HepG2 (cell line): ENCODE data around the gene BICDL1. TPM values are rescaled to one million over a fixed set of nuclear protein-coding genes. Genes with fewer than 3 reads are reported as not detected.
A peak's percentile ranks its signal among the peaks of the same experiment; 100 is the strongest.

Source experiments
- ATAC-seq: fragments of 200-7000 bp; cut with Tn5 transposase; 3 replicates; pipeline ENCODE4 v1.9.1; 2020; ENCODE audit warnings: mild to moderate bottlenecking, moderate library complexity
- BruUV-seq: library from RNA; stranded (reverse); fragments of 400-500 nt; replicated peaks from 2 replicates; lab custom pipeline; 2021; lab: Mats Ljungman, UMichigan
- CTCF ChIA-PET: fragments of 300-600 bp; formaldehyde crosslinking; extraction: SDS; loops from one replicate; lab custom pipeline; 2021; ENCODE audit warnings: low total read pairs, inconsistent platforms, low intra/inter-chr PET ratio; lab: Yijun Ruan, JAX
- POLR2A ChIA-PET: fragments of 350-600 bp; sonication (Branson Sonifier 250); formaldehyde crosslinking; loops from one replicate; lab custom pipeline; 2020; ENCODE audit warnings: antibody characterized with exemption, inconsistent platforms; lab: Yijun Ruan, JAX
- DNase-seq: peaks from one replicate; pipeline ENCODE4 v3.0.0-alpha.2; 2015; ENCODE audit warnings: low spot score
- FAIRE-seq: peaks from 3 replicates; lab custom pipeline; 2011; peaks lifted over from hg19 to GRCh38; lab: Jason Lieb, UNC
- H2AFZ ChIP-seq: one replicate; pipeline ENCODE4 v1.6.1; 2011; ENCODE audit warnings: low read length, inconsistent platforms
- H3K27ac ChIP-seq: fragments of 300-600 bp; 3 replicates; pipeline ENCODE4 v1.8.0; 2011; ENCODE audit warnings: mixed run types, mild to moderate bottlenecking, mixed read lengths, low read length, inconsistent platforms; ENCODE audit not compliant: insufficient read depth; ENCODE audit errors: extremely low read length
- H3K27me3 ChIP-seq, 2 experiments: fragments of 200-600 bp in 1 of 2; 2 replicates in 1 of 2; 3 replicates in 1 of 2; pipeline versions ENCODE4 v1.6.0 to v1.8.0; 2011; ENCODE audit warnings: low read length in 2 of 2, mild to moderate bottlenecking in 2 of 2, moderate library complexity in 2 of 2, inconsistent platforms in 1 of 2; ENCODE audit not compliant: insufficient read depth in 2 of 2, control insufficient read depth in 1 of 2
- H3K36me3 ChIP-seq, 2 experiments: fragments of 200-600 bp in 1 of 2; replicated peaks in 1 of 2; 2 replicates in 1 of 2; 3 replicates in 1 of 2; pipeline versions ENCODE4 v1.5.1 to v1.8.0; 2011; ENCODE audit warnings: low read length in 2 of 2, inconsistent platforms in 1 of 2; ENCODE audit not compliant: insufficient read depth in 2 of 2, control insufficient read depth in 1 of 2
- H3K4me1 ChIP-seq: 2 replicates; pipeline ENCODE4 v1.5.1; 2012; ENCODE audit warnings: low read length, inconsistent platforms; ENCODE audit not compliant: insufficient read depth
- H3K4me2 ChIP-seq: 2 replicates; pipeline ENCODE4 v1.6.0; 2011; ENCODE audit warnings: low read depth, low read length, inconsistent platforms
- H3K4me3 ChIP-seq, 3 experiments: fragments of 200-600 bp in 1 of 3; sonication (generic), shearing (Covaris generic) in 1 of 3; replicated peaks in 1 of 3; 2 replicates each; pipeline ENCODE4 v1.5.1; 2011 to 2016; ENCODE audit warnings: low read length in 3 of 3, inconsistent platforms in 2 of 3, low read depth in 2 of 3, mild to moderate bottlenecking in 2 of 3, control low read depth in 1 of 3, mixed read lengths in 1 of 3; ENCODE audit not compliant: insufficient read depth in 1 of 3
- H3K79me2 ChIP-seq: one replicate; pipeline ENCODE4 v1.6.1; 2011; ENCODE audit warnings: low read length, inconsistent platforms; ENCODE audit not compliant: insufficient read depth
- H3K9ac ChIP-seq: 2 replicates; pipeline ENCODE4 v1.6.0; 2011; ENCODE audit warnings: mild to moderate bottlenecking, low read depth, low read length, inconsistent platforms; ENCODE audit not compliant: insufficient read depth
- H3K9me3 ChIP-seq: 2 replicates; pipeline ENCODE4 v1.5.1; 2012; ENCODE audit warnings: mild to moderate bottlenecking, low read length
- H4K20me1 ChIP-seq: 2 replicates; pipeline ENCODE4 v1.6.0; 2011; ENCODE audit warnings: inconsistent platforms, mild to moderate bottlenecking, low read length, moderate library complexity; ENCODE audit not compliant: insufficient read depth
- ARID4A ChIP-seq: sonication (generic); formaldehyde crosslinking; IDR thresholded peaks from 2 replicates; pipeline ENCODE4 v1.5.0; 2020; ENCODE audit warnings: mild to moderate bottlenecking, missing genetic modification reagents, borderline replicate concordance
- BCL6 ChIP-seq: IDR thresholded peaks from 2 replicates; pipeline ENCODE4 v1.6.1; 2016; ENCODE audit warnings: missing genetic modification reagents, missing compliant biosample characterization
- BHLHE40 ChIP-seq: IDR thresholded peaks from 2 replicates; pipeline ENCODE4 v1.6.1; 2011; ENCODE audit warnings: low read length, improper control_type of control experiment
- CHD2 ChIP-seq: IDR thresholded peaks from 2 replicates; pipeline ENCODE4 v1.6.1; 2011; ENCODE audit warnings: low read depth, low read length, improper control_type of control experiment
- CHD4 ChIP-seq: fragments of 200-600 bp; sonication (generic); IDR thresholded peaks from 2 replicates; pipeline ENCODE4 v1.7.0; 2017; ENCODE audit warnings: mild to moderate bottlenecking, low read length, borderline replicate concordance
- FOXM1 ChIP-seq: sonication (generic); formaldehyde crosslinking; IDR thresholded peaks from 2 replicates; pipeline ENCODE4 v1.5.0; 2020; ENCODE audit warnings: missing genetic modification reagents
- GMEB1 ChIP-seq: sonication (generic); formaldehyde crosslinking; IDR thresholded peaks from 2 replicates; pipeline ENCODE4 v1.5.1; 2020; ENCODE audit warnings: missing genetic modification reagents, mild to moderate bottlenecking, borderline replicate concordance
- KDM1A ChIP-seq: IDR thresholded peaks from 2 replicates; pipeline ENCODE4 v1.6.1; 2016; ENCODE audit warnings: missing compliant biosample characterization
- RXRA ChIP-seq: sonication (generic); formaldehyde crosslinking; IDR thresholded peaks from 2 replicates; pipeline ENCODE4 v1.5.1; 2020; ENCODE audit warnings: missing genetic modification reagents
- SP1 ChIP-seq, 2 experiments: fragments of 450-650 bp in 1 of 2; sonication (generic) in 1 of 2; formaldehyde crosslinking in 1 of 2; IDR thresholded peaks; 2 replicates each; pipeline versions ENCODE4 v1.4.0 to v1.6.1; 2016 to 2020; ENCODE audit warnings: missing genetic modification reagents in 1 of 2
- SP140L ChIP-seq: sonication (generic); formaldehyde crosslinking; IDR thresholded peaks from 2 replicates; pipeline ENCODE4 v1.4.0; 2020; ENCODE audit warnings: missing genetic modification reagents, borderline replicate concordance
- SP4 ChIP-seq: sonication (generic); formaldehyde crosslinking; IDR thresholded peaks from 2 replicates; pipeline ENCODE4 v1.8.1; 2023; ENCODE audit warnings: mild to moderate bottlenecking, missing genetic modification reagents
- U2AF2 ChIP-seq: fragments of 200-400 bp; formaldehyde crosslinking; IDR thresholded peaks from 2 replicates; pipeline ENCODE4 v1.6.1; 2017; ENCODE audit warnings: low read depth, mild to moderate bottlenecking, low read length
- ZMYM3 ChIP-seq: sonication (generic); formaldehyde crosslinking; IDR thresholded peaks from 2 replicates; pipeline ENCODE4 v1.5.1; 2020; ENCODE audit warnings: mild to moderate bottlenecking, missing genetic modification reagents
- ZNF136 ChIP-seq: sonication (generic); formaldehyde crosslinking; IDR thresholded peaks from 2 replicates; pipeline ENCODE4 v1.8.1; 2022; ENCODE audit warnings: low read depth, mild to moderate bottlenecking, moderate library complexity, missing genetic modification reagents
- ZNF232 ChIP-seq: sonication (generic); formaldehyde crosslinking; IDR thresholded peaks from 2 replicates; pipeline ENCODE4 v1.4.0; 2020; ENCODE audit warnings: missing genetic modification reagents, borderline replicate concordance
- ZNF567 ChIP-seq: sonication (generic); formaldehyde crosslinking; IDR thresholded peaks from 2 replicates; pipeline ENCODE4 v1.8.1; 2023; ENCODE audit warnings: mild to moderate bottlenecking, missing genetic modification reagents, borderline replicate concordance
- ZNF629 ChIP-seq: sonication (generic); formaldehyde crosslinking; conservative IDR thresholded peaks from 2 replicates; pipeline ENCODE4 v1.5.0; 2020; ENCODE audit warnings: missing genetic modification reagents
- ZNF749 ChIP-seq: sonication (generic); formaldehyde crosslinking; IDR thresholded peaks from 2 replicates; pipeline ENCODE4 v1.8.0; 2022; ENCODE audit warnings: mild to moderate bottlenecking, missing genetic modification reagents, moderate library complexity, borderline replicate concordance
- WGBS: methylation state at CpG from one replicate; pipeline ENCODE4 v1.1.6; 2017; ENCODE audit warnings: low lambda C conversion rate; 5-methylcytosine and 5-hydroxymethylcytosine counted together
- in situ Hi-C: cut with HindIII; loops from 2 replicates; pipeline ENCODE4 v1.10.0; 2017; ENCODE audit warnings: low pct_unique_long_range_greater_than_20kb; ENCODE audit not compliant: extremely low pct_ligation_motif_present
- intact Hi-C: fragments of 100-400 bp; cut with micrococcal nuclease; formaldehyde crosslinking; loops from one replicate; pipeline ENCODE4 v1.10.0; 2022; ENCODE audit not compliant: unreplicated experiment
- polyA plus RNA-seq, 8 experiments: library from polyadenylated mRNA; depleted of rRNA in 3 of 8; stranded (reverse) in 7 of 8; unstranded in 1 of 8; fragments of >200 nt; fragmentation: Illumina TruSeq in 4 of 8; extraction: Trizol in 4 of 8; gene quantifications; 2 replicates each; pipeline versions ENCODE4 v1.2.1 to v1.2.3, GENCODE V29; 2011 to 2016; ENCODE audit warnings: low read depth in 4 of 8, missing spikeins in 1 of 8, mixed read lengths in 1 of 8; ENCODE audit not compliant: insufficient read depth in 1 of 8
- total RNA-seq, 5 experiments: library from RNA; depleted of rRNA; stranded (reverse); fragments of >200 nt; fragmentation: Illumina TruSeq; extraction: Trizol; gene quantifications; 2 replicates each; pipeline ENCODE4 v1.2.3, GENCODE V29; 2016; ENCODE audit warnings: low read depth in 1 of 5

Gene BICDL1
- total and polyA plus RNA-seq, 2 of the 13 experiments (the other 11 are each of a cell fraction or from before 2014, with no cell fraction given) = 3.6 to 9.7 TPM

GRCh38 chr12:120115692-120116440 lies 126.8 kb downstream of the BICDL1 start:
- peaks cover 9% of the 10 kb centered on the region for H4K20me1 ChIP-seq
- peak overlapping the region; percentile 99 for H3K4me2 ChIP-seq
- peak overlapping the region; percentile 91 for H3K9ac ChIP-seq
- DNase-seq (peak; percentile 41), ATAC-seq (no peak), FAIRE-seq (no peak)
- TSS peak; percentile 75 for BruUV-seq
- H3K36me3 ChIP-seq = no peaks in the 10 kb centered on the region; a peak in 1 of 5 replicates
- peak overlapping the region; percentile 71 for H3K27ac ChIP-seq
- peak overlapping the region; percentile 93 to 99 (median 93) for H3K4me3 ChIP-seq
- no peak overlapping the region for H2AFZ ChIP-seq
- intact Hi-C loops = no loop called here
- no peaks in the 10 kb centered on the region; a peak in 1 of 5 replicates for H3K27me3 ChIP-seq
- no peaks in the 10 kb centered on the region for H3K9me3 ChIP-seq
- 26% methylated on average over 20 of the region's 31 CpGs for WGBS
- in situ Hi-C loops = no loop called here
- peaks cover 54% of the 10 kb centered on the region for H3K79me2 ChIP-seq
- CTCF ChIA-PET = no interaction called here
- POLR2A ChIA-PET = interaction anchor here (0.7 to 7.5 kb wide), 9 partner anchors 10 to 176 kb away, joined by 3 to 92 read pairs (median 6); partner anchors contain the start of genes RNU4-1, RNU4-2 and RPLP0
- H3K4me1 ChIP-seq = peaks cover 57% of the 10 kb centered on the region
- TF ChIP-seq RXRA (CRISPR knock-in tag) (0 out of 2 replicates have a peak, but pooled peaks have one; percentile 54), U2AF2 (no peak), FOXM1 (no peak), ZNF629 (CRISPR knock-in tag) (peak; percentile 92), GMEB1 (CRISPR knock-in tag) (no peak), KDM1A (CRISPR knock-in tag) (0 out of 2 replicates have a peak, but pooled peaks have one; percentile 43), CHD2 (peak; percentile 86), CHD4 (peak; percentile 76; the same call in 1 of the 2 replicates), SP1 (IDR thresholded peaks at IDR 0.05) (no peak), SP1 (CRISPR knock-in tag; IDR thresholded peaks at IDR 0.05) (no peak), ZNF567 (CRISPR knock-in tag) (no peak), ZMYM3 (CRISPR knock-in tag) (peak; percentile 86), ZNF232 (CRISPR knock-in tag) (0 out of 2 replicates have a peak, but pooled peaks have one; percentile 30), ARID4A (CRISPR knock-in tag) (no peak), ZNF749 (CRISPR knock-in tag) (0 out of 2 replicates have a peak, but pooled peaks have one; percentile 1), BCL6 (CRISPR knock-in tag) (no peak), ZNF136 (0 out of 2 replicates have a peak, but pooled peaks have one; percentile 36), SP4 (CRISPR knock-in tag) (no peak), SP140L (CRISPR knock-in tag) (no peak), BHLHE40 (peak; percentile 85)
